Glutamatergic neuron (in vitro differentiated cells): ENCODE results near the gene LSAMP. TPM values are rescaled to one million over a fixed set of nuclear protein-coding genes. Genes with fewer than 3 reads are reported as not detected.

ENCODE experiments used
- DNase-seq: peaks from one replicate; pipeline ENCODE4 v3.0.0; 2022
- H3K27ac Mint-ChIP-seq: one replicate; pipeline ENCODE4 v1.8.0; 2020; ENCODE audit warnings: mild to moderate bottlenecking, mixed read lengths, inconsistent platforms; ENCODE audit not compliant: unreplicated experiment
- H3K27me3 Mint-ChIP-seq: one replicate; pipeline ENCODE4 v1.8.0; 2020; ENCODE audit warnings: mild to moderate bottlenecking, moderate library complexity, mixed read lengths, inconsistent platforms; ENCODE audit not compliant: unreplicated experiment
- H3K36me3 Mint-ChIP-seq: one replicate; pipeline ENCODE4 v1.8.0; 2020; ENCODE audit warnings: mild to moderate bottlenecking, mixed read lengths, inconsistent platforms; ENCODE audit not compliant: unreplicated experiment
- H3K4me1 Mint-ChIP-seq: one replicate; pipeline ENCODE4 v1.8.0; 2020; ENCODE audit warnings: mild to moderate bottlenecking, low read depth, mixed read lengths, inconsistent platforms; ENCODE audit not compliant: unreplicated experiment
- H3K4me3 Mint-ChIP-seq: one replicate; pipeline ENCODE4 v1.8.0; 2020; ENCODE audit warnings: mild to moderate bottlenecking, mixed read lengths, inconsistent platforms; ENCODE audit not compliant: unreplicated experiment
- H3K9me3 Mint-ChIP-seq: one replicate; pipeline ENCODE4 v1.8.0; 2020; ENCODE audit warnings: mild to moderate bottlenecking, moderate library complexity, mixed read lengths, inconsistent platforms; ENCODE audit not compliant: unreplicated experiment
- CTCF ChIP-seq: fragments of 200-600 bp; sonication (generic); IDR thresholded peaks from one replicate; pipeline ENCODE4 v1.5.0; 2021; ENCODE audit not compliant: partially characterized antibody, unreplicated experiment
- total RNA-seq: library from RNA; stranded (reverse); fragmentation: NEBNext Ultra II Directional; extraction: Animal tissue kit (Norgen Biotek cat#: 25700); gene quantifications from one replicate; pipeline ENCODE4 v1.2.1, GENCODE V29; 2021; ENCODE audit not compliant: unreplicated experiment

The LSAMP gene
- total RNA-seq, 1 donor from 2014 or later, result 67.1 TPM

GRCh38 chr3:116139641-116140040 lies 305.6 kb downstream of the LSAMP start:
- Mint-ChIP-seq H3K36me3 (no peaks in the 10 kb centered on the region), H3K27ac (peak overlapping the region; percentile 64), H3K4me1 (peaks cover 5% of the 10 kb centered on the region), H3K27me3 (peaks cover 2% of the 10 kb centered on the region), H3K4me3 (no peak overlapping the region), H3K9me3 (no peaks in the 10 kb centered on the region)
- no peak for DNase-seq
- no peak for TF ChIP-seq CTCF

- H3K4me1 Mint-ChIP-seq, result peaks cover 7% of the 10 kb centered on the region
- H3K27ac Mint-ChIP-seq, result no peak overlapping the region
- no peaks in the 10 kb centered on the region for H3K27me3 Mint-ChIP-seq
- H3K36me3 Mint-ChIP-seq, result no peaks in the 10 kb centered on the region
- no peak for DNase-seq
- TF ChIP-seq CTCF, result no peak
- peaks cover 2% of the 10 kb centered on the region for H3K9me3 Mint-ChIP-seq
- no peak overlapping the region for H3K4me3 Mint-ChIP-seq
Observed at GRCh38 chr3:116135457-116136085, 309.7 kb downstream of the LSAMP start.

- peaks cover 9% of the 10 kb centered on the region for H3K4me1 Mint-ChIP-seq
- H3K27me3 Mint-ChIP-seq, result no peaks in the 10 kb centered on the region
- peaks cover 2% of the 10 kb centered on the region for H3K9me3 Mint-ChIP-seq
- DNase-seq, result no peak
- H3K27ac Mint-ChIP-seq, result no peak overlapping the region
- TF ChIP-seq CTCF, result no peak
- no peak overlapping the region for H3K4me3 Mint-ChIP-seq
- H3K36me3 Mint-ChIP-seq, result no peaks in the 10 kb centered on the region
Observed at GRCh38 chr3:116129187-116129946, 315.9 kb downstream of the LSAMP start.

GRCh38 chr3:116127464-116127863 lies 317.8 kb downstream of the LSAMP start:
- Mint-ChIP-seq H3K36me3 (no peaks in the 10 kb centered on the region), H3K4me1 (peaks cover 9% of the 10 kb centered on the region), H3K4me3 (no peak overlapping the region), H3K27ac (no peak overlapping the region), H3K27me3 (no peaks in the 10 kb centered on the region), H3K9me3 (peaks cover 2% of the 10 kb centered on the region)
- no peak for TF ChIP-seq CTCF
- no peak for DNase-seq

- Mint-ChIP-seq H3K9me3 (no peaks in the 10 kb centered on the region), H3K27ac (no peak overlapping the region), H3K4me1 (peaks cover 5% of the 10 kb centered on the region)
Observed at GRCh38 chr3:116124166-116124565, 321.1 kb downstream of the LSAMP start.

More at GRCh38 chr3:116124166-116124565, 321.1 kb downstream of the LSAMP start:
- Mint-ChIP-seq H3K36me3 (no peaks in the 10 kb centered on the region), H3K4me3 (no peak overlapping the region), H3K27me3 (peaks cover 1% of the 10 kb centered on the region)
- TF ChIP-seq CTCF, result no peak
- DNase-seq, result no peak
